Occipital lobe (tissue), 2 donors: Measurements from ENCODE around the gene DEFB121. TPM values are rescaled to one million over a fixed set of nuclear protein-coding genes. Genes with fewer than 3 reads are reported as not detected.
"Not testable (repeated sequence)": the region's sequence is repeated elsewhere in the genome, so short reads cannot be mapped to it uniquely, and the experiment has no call there.

Source experiments
- DNase-seq: peaks from one replicate; lab custom pipeline; 2025; lab: John Stamatoyannopoulos, UW
- total RNA-seq: library from RNA; depleted of rRNA; stranded (reverse); fragments of >200 nt; gene quantifications from one replicate; pipeline ENCODE4 v1.2.3, GENCODE V29; 2014

DEFB121 gene
- not detected for total RNA-seq

GRCh38 chr20:31406115-31406514, at the start of gene DEFB121:
Gene DEFB121 (minus strand): TSS chr20:31406215. CDS start chr20:31406152, 63 bp downstream.
- no peak for DNase-seq

- DNase-seq, result no peak
Measured at GRCh38 chr20:31454361-31454760, 48.3 kb upstream of the DEFB121 start.

DNA sequence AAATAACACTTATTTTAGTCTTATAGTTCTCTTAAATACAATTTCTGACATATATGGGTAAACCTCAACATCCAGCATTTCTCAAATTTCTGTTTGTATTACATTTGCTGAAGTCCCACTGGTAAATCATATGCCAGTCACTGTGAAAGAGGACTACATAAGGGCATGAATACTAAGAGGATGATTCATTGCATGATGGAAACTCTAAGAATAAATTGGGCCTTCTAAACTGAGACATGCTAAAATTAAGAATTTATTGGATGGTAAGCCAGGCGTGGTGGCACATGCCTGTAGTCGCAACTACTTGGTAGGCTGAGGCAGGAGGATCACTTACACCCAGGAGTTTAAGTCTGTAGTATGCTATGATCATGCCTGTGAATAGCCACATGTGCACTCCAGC, 46.6 kb upstream of the DEFB121 start:
- no peak for DNase-seq

DNA sequence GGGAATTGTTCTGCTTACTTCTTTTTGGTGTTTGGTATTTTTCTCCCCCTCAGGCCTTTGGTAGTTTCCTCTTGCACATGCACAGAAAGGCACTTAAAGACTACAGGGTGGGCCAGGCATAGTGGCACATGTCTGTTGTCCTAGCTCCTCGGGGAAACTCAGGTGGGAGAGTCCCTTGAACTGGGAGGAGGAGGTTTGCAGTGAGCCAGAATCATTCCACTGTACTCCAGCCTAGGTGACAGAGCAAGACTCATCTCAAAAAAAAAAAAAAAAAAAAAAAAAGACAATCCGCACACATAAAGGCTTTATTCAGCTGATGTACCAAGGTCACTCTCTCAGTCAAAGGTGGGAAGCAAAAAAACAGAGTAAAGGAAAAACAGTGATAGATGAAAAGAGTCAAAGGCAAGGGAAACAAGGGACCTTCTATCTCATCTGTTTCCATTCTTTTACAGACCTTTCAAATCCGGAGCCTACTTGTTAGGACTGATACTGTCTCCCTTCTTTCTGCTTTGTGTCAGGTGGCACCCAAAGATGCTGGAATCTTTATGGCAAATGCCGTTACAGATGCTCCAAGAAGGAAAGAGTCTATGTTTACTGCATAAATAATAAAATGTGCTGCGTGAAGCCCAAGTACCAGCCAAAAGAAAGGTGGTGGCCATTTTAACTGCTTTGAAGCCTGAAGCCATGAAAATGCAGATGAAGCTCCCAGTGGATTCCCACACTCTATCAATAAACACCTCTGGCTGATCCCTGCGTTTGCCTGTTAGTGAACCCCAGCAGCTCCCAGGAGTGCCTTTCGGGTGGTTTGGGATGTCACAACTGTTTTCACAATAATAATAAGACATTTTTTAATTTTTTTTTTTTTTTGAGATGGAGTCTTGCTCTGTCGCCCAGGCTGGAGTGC, 43.7 kb upstream of the DEFB121 start:
- DNase-seq, result no peak

- no peak for DNase-seq
Measured at GRCh38 chr20:31446084-31446819, 40.2 kb upstream of the DEFB121 start.

GRCh38 chr20:31440012-31440659, 34.1 kb upstream of the DEFB121 start, which contains the start of gene DEFB123:
Gene DEFB123 (plus strand): TSS chr20:31440632. CDS start chr20:31440699, 67 bp downstream.
- no peak for DNase-seq

GRCh38 chr20:31430568-31431115, 24.6 kb upstream of the DEFB121 start:
- no peak for DNase-seq

- DNase-seq, result not testable (repeated sequence)
Measured at GRCh38 chr20:31427576-31427975, 21.6 kb upstream of the DEFB121 start.

GRCh38 chr20:31426891-31427551, 21.0 kb upstream of the DEFB121 start:
- DNase-seq, result not testable (repeated sequence)

- no peak for DNase-seq
Measured at GRCh38 chr20:31425797-31426196, 19.8 kb upstream of the DEFB121 start.

DNA sequence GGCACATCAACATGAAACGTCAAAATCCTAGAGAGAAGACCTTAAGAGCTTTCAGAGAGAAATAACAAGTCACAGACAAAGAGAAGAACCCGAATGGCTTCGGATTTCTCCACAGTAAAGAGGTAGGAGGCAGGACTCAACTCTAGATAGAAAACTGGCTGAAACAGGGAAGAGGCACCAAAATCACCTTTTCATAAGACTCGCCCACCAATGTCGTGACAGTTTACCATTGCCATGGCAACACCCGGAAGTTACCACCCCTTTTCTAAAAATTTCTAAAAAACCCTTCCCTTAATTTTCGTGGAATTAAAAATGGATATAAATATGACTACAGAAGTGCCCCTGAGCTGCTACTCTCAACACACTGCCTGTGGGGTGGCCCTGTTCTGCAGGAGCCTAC, 12.3 kb upstream of the DEFB121 start:
- no peak for DNase-seq

GRCh38 chr20:31415653-31416052, 9.6 kb upstream of the DEFB121 start:
- DNase-seq, result no peak

DNA sequence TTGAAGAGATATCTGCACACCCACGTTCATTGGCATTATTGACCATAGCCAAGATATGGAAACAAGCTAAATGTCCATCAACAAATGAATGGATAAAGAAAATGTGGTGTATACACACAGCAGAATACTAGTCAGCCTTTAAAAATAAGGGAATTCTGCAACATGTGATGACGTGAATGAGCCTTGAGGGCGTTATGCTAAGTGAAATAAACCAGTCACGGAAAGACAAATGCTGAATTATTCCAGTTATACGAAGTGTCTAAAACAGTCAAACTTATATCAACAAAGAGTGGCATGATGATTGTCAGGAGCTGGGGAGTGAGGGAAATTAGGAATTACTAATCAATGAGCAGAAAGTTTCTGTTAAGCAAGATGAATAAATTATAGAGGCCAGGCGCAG, 8.4 kb upstream of the DEFB121 start:
- no peak for DNase-seq

DNA sequence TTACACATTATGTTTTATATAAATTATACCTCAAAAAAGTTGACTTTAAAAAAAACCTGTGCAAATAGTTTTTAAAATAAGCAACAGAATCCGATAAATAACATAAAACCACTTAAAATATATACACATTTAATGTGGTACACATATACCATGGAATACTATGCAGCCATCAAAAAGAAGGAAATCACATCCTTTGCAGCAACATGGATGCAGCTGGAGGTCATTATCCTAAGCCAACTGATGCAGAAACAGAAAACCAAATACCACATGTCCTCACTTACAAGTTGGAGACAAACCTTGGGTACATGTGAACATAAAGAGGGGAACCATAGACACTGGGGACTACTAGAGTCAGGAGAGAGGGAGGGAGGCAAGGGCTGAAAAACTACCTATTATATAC, 4.0 kb upstream of the DEFB121 start:
- DNase-seq, result no peak

- no peak for DNase-seq
Measured at GRCh38 chr20:31403886-31404285, 2.1 kb downstream of the DEFB121 start.

DNA sequence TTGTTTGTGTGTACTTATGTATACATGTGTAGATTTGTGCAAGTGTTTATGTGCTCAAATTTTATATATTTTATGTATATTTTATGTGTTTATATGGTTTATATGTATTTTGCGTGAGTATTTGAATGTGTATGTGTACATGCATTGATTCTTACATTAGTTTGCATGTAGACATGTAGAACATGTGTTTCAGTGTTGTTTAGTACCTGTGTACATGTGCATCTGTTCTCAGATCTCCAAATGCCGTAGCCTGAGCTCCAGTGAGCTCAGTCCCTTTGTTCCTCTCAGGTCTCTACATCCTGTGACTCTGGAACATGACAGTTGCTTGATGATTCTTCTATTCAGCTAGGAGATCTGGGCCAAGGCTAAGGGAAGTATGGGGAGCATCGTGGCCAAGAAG, 11.1 kb downstream of the DEFB121 start:
- no peak for DNase-seq

DNA sequence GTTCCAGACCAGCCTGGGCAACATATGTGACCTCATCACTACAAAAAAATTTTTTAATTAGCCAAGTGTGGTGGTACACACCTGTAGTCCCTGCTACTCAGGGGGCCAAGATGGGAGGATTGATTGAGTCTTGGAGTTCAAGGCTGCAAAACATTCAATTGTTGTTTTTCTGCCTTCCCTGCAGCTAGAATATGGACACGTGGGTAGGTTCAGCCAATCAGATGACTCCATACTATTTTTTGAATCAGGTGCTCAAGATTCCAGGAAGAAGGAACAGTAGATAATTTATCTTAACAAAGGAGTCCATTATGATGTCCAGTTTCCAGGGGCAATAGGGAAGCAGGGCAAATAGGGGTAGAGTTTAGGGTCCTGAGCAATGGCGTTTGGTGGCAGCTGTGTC, 13.2 kb downstream of the DEFB121 start:
- DNase-seq, result no peak

- no peak for DNase-seq
Measured at GRCh38 chr20:31390490-31390889, 15.5 kb downstream of the DEFB121 start, which contains the start of gene DEFB119. Gene DEFB119 (minus strand): TSS chr20:31390590. CDS start chr20:31390483, 107 bp downstream.

GRCh38 chr20:31374346-31374745, 31.7 kb downstream of the DEFB121 start:
- DNase-seq, result no peak

- DNase-seq, result no peak
Measured at GRCh38 chr20:31368301-31368700, 37.7 kb downstream of the DEFB121 start, which contains the start of gene DEFB118. Gene DEFB118 (plus strand): TSS chr20:31368601. CDS start chr20:31368651, 50 bp downstream.

DNA sequence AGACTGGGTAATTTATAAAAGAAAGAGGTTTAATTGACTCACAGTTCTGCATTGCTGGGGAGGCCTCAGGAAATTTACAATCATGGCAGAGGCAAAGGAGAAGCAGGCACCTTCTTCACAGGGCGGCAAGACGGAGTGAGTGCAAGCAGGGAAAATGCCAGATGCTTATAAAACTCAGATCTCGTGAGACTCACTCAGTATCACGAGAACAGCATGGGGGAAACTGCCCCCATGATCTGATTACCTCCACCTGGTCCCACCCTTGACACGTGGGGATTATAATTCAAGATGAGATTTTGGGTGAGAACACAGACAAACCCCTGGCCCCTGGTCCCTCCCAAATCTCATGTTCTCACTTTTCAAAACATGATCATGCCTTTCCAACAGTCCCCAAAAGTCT, 41.7 kb downstream of the DEFB121 start:
- DNase-seq, result not testable (repeated sequence)
